Renal cortical epithelial cell (primary cell): Measurements from ENCODE around the gene AMOTL1. TPM values are rescaled to one million over a fixed set of nuclear protein-coding genes. Genes with fewer than 3 reads are reported as not detected.

Source experiments
- DNase-seq: peaks from one replicate; pipeline ENCODE4 v3.0.0-alpha.2; 2011; ENCODE audit warnings: low read depth
- total RNA-seq: library from RNA; depleted of rRNA; stranded (reverse); fragments of >200 nt; gene quantifications from 2 replicates; pipeline ENCODE4 v1.2.3, GENCODE V29; 2014

AMOTL1 gene, protein sequence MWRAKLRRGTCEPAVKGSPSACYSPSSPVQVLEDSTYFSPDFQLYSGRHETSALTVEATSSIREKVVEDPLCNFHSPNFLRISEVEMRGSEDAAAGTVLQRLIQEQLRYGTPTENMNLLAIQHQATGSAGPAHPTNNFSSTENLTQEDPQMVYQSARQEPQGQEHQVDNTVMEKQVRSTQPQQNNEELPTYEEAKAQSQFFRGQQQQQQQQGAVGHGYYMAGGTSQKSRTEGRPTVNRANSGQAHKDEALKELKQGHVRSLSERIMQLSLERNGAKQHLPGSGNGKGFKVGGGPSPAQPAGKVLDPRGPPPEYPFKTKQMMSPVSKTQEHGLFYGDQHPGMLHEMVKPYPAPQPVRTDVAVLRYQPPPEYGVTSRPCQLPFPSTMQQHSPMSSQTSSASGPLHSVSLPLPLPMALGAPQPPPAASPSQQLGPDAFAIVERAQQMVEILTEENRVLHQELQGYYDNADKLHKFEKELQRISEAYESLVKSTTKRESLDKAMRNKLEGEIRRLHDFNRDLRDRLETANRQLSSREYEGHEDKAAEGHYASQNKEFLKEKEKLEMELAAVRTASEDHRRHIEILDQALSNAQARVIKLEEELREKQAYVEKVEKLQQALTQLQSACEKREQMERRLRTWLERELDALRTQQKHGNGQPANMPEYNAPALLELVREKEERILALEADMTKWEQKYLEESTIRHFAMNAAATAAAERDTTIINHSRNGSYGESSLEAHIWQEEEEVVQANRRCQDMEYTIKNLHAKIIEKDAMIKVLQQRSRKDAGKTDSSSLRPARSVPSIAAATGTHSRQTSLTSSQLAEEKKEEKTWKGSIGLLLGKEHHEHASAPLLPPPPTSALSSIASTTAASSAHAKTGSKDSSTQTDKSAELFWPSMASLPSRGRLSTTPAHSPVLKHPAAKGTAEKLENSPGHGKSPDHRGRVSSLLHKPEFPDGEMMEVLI
- total RNA-seq, result 32.6 and 51.2 TPM in 2 replicates

DNA sequence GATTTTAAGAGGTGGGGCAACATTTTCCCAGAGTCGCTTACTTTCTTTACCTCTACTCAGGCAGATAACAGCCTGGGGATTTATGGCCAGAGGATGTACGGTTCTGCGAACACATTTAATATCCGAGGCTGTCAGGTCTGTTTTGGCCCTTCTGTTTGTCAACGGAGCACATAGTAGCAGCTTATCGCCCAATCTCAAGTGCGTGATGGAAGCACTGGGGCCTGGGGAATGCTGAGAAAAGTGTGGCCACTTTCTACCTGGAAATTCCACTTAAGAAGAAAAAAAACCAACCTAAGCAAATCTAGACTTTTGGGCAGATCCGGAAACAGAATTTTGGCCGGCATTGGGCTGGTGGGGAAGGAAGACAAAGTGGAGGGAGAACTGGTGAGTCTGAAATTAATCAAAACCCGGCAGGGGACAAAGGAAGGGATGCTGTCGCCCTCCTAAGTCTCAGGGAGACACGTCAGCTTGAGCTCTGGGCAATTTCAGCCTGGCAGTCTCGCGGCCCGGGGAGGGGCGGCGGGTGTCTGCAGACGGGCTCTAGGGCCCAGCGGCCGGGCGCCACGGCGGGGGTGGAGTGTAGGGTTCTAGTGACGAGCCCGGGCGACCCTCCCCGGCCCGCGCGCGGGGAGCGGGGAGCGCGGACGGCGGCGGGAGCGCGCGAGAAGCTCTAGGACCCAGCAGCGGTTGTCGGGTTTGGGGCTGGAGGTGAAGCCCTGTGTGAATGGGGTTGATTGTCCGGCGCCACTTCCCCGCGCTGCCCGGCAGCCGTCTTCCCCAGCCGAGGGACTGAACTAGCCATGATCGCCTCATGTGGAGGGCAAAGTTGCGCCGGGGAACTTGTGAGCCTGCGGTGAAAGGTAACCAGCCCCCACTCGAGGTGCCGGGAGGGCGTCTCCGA, at the start of gene AMOTL1:
AMOTL1 (plus strand) TSS at position 656 of the 901 bp plus-strand sequence; CDS start at position 812, 156 bp downstream.
- DNase-seq, result peak; percentile 58

DNA sequence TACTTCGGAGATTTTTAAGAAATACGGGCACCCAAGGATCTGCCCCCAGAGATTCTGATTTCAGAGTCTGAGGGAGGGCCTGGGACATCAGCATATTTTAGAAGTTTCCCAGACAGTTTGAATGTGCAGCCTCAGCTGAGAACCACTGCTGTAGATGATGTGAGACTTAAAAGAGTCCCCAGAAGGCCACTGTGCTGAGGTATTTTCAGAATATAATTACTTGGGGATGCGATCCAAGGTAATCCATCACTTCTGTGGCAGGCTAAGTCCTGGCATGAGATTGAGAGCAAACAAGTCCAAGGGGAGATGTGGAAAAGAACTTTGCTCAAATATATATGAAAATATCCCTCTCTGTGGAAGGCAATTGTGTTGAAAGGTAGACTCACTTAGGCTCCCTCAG, 48.3 kb upstream of the AMOTL1 start:
- no peak for DNase-seq

DNA sequence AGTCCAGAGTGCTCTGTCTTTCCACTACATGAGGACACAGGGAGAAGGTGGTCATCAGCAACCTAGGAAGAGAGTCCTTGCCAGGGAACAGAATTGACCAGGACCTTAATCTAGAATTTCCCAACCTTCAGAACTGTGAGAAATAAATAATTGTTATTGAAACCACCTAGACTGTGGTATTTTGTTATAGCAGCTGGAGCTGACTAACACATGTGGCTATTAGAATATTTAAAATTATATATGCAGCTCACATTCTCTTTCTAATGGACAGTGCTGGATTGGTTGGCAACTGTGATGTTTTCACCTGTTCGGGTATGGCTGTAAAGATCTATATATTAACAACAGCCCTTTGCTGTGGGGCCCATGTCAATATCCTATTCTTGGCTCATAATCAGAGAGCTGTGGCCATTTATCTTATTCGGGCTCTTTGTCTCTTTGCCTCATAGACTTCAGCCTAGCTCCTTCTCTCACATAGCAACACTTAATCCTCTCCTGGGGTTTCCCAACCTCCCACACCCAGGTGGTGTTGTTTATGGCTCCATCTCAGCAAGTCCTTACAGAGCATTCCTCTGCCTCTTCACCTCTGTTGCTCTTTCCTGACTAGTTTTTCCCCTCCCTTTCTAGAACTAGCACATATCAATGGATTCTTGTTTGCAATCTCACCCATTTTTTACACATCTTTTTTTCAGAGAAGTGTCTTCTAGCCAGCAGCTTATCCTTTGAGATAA, 46.4 kb upstream of the AMOTL1 start:
- DNase-seq, result no peak

DNA sequence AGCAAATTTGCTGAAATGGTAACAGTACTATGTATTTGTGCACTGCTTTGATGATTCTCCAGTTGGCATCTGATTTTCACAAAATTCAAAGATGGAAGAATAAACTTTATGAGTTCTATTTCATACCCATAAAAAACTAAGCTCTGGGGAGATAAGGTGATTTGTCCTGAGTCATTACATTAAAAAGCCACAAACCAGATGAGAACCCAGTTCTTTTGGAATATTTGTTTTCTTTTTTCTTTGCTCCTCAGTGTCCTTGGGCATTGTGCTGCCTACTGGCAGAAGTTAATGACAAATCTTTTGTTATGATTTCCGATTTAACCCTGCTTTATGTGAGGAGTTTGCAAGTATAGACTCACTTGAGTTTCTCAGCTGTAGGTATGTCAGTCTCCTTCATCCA, 45.4 kb upstream of the AMOTL1 start:
- no peak for DNase-seq

DNA sequence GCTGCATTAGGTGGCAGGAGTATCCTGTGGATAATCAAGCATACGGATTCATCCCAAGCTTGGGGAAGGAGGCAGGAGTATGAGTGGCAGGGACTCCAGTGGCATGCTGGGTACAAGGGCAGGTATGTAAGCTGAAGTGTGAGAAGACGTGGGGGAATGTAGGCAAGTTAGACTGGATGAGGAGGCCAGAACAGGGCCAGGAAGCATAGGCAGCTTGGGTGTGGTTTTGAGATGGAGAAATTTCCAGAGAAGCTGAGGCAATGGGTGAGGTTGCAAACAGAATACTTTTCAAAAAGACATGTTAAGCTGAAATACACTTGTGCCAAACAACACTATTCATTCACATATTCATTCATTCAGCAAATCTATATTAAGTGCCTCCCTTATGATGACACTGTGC, 43.1 kb upstream of the AMOTL1 start:
- DNase-seq, result no peak

DNA sequence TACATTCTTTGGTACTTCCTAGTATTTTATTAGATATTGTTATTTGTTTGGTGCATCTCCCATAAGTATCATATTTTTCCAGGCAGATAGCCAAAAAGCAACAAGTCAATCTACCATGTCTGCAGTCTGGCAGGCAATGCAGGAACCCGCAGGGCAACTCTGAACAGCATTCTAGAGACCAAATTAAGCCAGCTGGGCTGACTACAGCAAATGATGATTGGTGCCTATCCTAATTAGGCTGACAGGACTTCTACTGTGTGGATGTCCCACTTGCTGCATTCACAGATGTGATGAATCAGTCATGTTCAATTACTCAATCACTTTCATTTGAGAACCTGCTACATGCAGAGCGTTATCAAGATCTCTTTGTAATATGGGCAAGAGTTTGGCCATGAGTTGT, 40.3 kb upstream of the AMOTL1 start:
- DNase-seq, result no peak

DNA sequence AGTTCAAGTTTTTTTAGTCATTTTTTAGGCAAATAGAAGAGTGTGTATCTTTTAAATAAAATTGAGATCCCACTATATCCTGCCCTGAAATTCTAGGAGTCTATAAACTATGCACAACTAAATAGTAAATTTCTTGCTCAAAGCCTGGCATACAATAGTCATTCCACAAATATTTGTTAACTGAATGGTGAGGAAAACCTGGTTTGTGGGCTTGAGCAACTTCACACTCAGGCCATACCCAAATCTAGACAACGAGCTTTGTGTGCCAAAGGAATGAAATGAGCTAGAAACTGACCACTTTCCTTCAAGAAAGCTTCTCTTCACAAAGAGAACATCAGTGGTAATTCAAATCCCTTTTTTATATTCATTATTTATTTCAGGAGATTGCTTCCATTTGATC, 39.6 kb upstream of the AMOTL1 start:
- DNase-seq, result peak; percentile 68

DNA sequence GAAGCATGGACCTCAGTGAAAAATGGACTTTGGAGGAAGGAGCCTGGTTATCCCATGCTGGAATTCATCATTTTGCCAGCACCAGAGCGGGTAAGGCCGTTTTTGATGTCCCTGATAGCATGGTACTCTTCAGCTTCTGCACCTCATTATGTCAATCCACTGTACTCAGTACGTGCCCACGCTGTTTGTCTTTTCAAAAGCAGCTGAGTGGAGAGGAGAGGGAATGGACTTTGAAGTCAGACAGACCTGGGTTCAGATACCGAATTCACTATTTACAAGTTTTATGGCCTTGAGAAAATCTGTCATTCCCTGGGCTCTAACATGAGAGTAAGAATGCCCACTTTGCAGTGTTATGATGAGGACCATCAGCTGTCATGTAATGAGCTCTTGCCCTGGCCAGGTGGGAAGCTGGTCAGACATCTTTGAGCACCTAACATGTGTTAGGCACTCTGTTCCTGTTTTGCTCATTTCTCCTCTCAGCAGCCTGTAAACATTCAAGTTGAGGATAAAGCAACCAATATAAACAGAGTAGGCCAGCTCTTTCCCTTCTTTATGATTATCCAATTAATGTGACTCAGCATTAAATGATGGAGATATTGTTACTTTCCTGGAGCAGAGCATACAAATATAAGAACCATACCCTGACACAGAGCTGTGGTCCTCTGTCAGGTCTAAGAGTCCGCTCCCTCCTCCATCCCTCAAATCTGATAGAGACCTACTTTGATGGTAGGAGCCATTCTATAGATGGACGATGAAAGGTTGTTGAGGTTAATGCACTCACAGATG, 39.0 kb upstream of the AMOTL1 start:
- DNase-seq, result no peak

DNA sequence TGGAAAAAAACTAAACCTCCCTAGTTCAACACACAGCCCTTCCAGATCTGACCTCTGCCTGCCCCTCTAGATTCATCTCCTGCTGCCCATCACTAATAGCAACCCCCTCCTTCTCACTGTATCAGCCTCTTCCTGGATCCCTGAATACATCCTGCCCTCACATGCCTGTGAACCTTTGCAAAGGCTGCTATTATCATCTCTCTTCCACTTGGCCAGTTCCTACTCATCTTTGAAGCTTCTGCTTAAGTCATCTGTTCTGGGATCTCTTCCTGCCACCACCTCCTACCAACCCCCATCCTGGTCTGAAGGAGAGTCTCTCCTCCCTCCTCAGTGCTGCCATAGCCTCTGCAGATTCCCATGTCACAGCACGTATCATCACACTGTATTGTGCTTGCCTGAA, 38.0 kb upstream of the AMOTL1 start:
- no peak for DNase-seq

DNA sequence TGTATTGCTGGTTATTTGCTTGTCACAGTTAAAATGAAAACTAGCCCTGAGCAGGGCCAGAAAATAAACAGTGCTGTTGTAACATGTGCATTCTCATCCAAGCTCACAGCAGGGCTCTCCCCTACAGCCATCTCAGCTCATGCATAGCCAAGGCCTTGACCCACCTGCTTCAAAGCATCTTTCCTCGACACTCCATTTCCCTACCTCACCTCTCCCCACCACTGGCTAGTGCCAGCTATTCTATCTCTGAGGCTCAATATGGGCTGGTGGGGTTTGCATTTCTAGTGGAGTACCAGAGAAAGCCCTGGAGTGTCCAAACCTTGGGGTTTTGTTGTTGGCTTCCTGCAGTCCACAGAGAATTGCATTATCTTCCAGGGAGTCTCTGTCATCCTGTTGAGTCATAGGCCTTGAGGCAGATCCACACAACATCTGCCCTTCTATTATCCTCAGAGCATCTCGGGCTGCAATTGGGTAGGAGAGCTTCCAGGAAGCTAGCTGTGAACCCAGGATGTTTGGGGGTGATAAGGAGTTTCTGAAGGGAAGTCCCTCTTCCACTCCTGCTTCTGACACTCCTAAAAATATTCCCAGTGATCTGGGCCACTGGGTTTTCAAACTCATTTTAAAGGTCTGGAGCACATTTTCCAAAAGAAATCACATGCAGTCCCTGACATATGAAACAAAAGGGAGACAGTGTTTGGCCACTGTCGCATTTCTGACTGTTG, 36.1 kb upstream of the AMOTL1 start:
- peak; percentile 52 for DNase-seq

DNA sequence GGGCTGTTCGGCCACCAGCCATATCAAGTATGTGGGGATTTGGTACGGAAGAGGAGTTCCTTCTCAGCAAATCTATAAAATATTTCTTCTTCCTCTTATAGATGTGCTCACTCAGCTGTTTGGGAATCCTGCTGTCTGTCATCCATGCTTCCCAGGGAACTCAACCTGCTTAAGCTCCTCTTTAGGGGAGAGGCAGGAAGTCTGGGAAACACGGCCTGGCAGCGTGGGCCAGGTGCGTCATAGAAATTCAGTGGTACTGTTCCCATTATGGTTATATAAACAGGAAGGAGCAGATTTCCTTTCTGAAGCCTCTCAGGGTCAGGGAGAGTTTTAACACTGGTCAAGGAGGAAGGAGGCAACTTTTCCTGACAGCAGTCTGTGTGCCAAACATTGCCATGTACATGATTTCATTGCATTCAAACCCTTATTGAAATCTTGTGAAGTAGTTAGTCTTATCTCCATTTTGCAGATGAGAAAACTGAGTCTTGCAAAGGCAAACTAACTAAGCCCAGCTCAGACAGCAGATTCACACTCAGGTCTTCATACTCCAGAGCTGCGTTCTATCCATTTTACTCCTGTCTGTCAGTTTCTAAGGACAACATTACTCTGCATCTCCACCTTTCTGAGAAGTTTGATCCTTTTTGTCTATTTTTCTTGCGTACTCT, 35.4 kb upstream of the AMOTL1 start:
- DNase-seq, result no peak

DNA sequence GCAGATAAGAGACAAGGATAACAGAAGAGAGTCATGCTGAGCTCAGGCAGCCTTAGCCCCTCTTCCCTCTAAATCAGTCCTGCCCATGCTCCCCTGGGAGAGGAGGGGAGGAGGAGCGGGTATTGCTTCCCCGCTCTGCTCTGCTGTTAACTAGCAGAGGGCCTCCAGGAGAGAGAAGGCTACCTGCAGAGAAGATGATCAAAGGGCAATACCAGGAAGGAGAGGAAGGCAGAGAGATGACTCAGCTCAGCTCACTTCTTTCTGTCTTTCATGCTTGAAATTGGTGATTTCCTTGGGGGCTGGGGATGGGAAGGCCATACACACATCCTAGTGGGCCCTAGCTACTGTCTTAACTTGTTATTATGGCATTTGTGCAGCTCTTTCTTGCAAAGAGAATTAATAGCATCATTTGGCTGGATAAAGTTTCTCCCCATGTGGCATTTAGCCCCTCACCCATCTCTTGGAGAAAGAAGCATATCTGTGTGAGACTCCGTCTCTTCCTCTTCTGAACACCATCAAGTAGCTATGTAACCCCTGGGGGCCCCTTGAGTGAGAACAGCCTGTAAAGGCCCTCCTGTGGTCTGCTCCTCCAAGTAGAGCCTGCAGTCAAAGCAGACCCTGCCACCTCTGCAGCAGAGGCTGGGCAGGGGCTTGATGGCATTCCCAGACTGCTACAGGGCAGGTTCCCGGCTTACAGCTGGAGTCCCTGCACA, 33.4 kb upstream of the AMOTL1 start:
- peak; percentile 15 for DNase-seq

DNA sequence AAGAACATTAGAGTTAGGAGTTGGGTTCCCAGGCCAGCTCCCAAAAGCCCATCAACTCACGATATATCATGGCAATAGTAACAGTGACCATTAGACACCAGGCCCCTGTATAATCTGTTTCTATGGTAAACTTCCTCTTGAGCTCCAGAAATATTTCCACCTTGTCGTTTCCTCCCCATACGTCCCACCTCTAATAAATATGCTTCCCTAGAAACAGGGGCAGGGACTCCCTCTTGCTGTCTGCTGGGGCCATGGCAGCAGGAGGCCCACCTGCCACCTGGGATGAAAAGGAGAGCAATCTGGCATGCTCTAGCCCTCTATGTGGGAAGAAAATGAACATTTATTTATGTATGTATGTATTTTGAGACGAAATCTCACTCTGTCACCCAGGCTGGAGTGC, 32.2 kb upstream of the AMOTL1 start:
- DNase-seq, result no peak

DNA sequence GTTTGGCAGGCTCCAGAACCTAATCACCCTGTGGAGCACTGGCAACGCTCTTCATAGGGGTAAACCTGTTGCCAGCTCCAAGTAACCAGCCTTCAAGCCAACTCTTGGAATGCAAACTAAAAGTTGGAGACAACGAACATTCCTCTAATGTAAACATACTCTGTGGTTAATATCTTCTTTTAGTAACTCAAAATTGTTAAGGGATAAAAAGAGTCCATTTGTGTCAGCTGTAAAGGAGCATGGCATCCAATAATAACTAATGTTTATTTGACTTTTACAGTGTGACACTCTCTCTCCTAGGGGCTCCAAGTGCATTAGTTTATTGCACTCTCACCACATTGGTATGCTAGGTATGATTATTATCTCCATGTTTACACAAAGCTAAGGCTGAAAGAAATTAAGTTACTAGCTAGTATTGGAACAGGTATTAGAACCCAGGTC, 31.0 kb upstream of the AMOTL1 start:
- peak; percentile 81 for DNase-seq

DNA sequence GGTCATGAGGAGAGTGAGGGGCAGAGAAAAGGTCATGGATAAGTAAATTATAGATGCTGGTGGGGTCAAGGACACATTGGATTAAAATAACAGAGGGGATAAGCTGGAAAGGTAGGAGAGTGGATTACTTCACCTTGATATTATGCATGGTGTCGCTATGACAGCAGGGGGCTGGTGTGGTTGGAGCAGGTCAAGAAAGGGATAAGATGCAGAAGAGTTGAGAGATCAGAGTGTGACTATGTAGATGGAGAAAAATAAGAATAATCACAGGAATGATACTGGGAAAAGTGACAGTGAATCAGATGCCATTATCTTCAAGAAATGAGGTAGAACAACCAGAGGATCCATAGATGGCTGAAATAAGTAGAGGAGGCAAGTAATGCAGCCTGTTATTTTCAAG, 29.4 kb upstream of the AMOTL1 start:
- no peak for DNase-seq

DNA sequence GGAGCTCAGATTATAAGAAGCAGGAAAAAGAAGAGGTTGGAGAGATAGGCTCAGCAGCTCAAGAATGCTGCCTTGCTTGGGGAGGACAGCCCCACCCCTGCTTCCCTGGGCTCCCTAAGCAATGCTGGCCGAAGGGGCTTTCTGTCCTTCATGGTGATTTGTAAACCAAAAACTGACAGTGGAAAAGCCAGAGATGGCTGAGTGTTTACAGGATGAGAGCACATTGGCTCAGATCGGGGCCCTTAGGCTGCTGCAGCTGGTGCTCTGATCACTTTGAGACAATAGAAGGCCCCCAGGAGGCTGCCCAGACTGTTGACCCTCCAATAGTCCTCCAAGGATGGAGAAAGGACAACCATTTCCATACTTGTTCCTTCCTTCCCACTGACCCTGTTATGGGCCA, 28.8 kb upstream of the AMOTL1 start:
- no peak for DNase-seq

DNA sequence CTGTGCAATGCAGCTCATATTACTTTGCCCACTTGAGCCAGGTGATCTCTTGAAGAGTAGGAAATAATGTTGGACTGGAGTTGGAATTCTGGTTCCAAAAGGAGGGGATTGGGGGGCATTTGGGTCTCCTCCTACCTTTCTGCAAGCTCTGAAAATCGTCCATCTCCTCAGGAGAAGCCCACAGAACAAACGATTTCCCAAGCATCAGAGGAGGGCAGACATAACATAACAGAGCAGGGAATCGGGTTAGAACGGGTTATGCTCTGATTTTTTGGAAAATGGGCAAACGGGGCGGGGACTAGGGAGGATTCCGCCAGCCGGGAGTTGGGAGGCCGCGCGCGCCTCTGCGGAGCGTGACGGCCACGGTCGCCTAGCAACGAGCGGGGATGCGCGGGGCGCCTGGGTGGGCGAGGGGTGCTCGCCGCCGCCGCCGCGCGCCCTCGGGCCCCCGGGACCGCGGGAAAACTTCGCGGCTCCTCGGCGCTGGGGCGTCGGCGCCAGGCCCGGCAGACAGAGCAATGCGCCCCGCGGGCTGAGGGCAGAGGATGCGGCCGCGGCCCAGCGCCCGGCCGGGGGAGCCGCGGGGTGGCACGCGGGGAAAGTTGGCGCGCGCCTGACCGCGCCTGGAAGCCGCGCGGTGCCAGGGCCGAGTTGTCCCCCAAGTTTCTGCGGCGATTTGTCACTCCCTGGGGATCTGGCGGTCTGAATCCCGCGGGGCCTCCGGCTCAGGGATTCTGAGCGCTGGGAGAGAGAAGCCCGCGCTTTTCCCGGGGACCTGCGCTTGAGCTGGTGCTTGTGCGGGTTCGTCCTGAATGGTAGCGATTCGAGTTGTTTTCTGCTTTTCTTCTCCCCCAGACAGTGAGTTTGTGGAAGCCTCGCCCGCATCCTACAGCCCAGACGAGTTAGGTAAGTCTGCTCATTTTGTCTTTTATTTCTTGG, 27.8 kb upstream of the AMOTL1 start:
- no peak for DNase-seq
